Measurements from ENCODE around the gene ZNF568.

Gene ZNF568

GRCh38 chr19:36915992-36916830 lies at the start of gene ZNF568, which contains the start of gene ZNF829:
ZNF568 (plus strand) TSS chr19:36916332; CDS start chr19:36922771, 6,439 bp downstream.
ZNF829 (minus strand) TSS chr19:36916291; CDS start chr19:36915167, 1,124 bp downstream.
- DNase-seq, result peak; percentile 94

- no peak for DNase-seq
These were observed 38.9 kb upstream of the ZNF568 start for GRCh38 chr19:36876993-36877938.

DNA sequence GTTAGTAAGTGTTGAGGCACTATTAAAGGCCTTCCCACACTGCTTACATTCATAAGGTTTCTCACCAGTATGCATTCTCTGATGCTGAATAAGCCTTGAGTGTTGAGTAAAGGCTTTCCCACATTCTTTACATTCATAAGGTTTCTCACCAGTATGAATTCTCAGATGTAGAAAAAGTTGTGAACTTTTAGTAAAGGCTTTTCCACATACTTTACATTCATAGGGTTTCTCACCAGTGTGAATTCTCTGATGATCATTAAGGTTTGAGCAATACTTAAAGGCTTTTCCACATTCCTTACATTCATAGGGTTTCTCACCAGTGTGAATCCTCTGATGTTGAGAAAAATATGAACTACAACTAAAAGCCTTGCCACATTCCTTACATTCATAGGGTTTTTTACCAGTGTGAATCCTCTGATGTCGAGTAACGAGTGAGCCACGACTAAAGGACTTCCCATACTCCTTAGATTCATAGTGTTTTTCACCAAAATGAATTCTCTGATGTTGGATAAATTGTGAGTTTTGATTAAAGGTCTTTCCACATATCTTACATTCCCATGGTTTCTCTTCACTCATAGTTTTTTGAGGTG lies 24.3 kb upstream of the ZNF568 start:
- no peak for DNase-seq

DNA sequence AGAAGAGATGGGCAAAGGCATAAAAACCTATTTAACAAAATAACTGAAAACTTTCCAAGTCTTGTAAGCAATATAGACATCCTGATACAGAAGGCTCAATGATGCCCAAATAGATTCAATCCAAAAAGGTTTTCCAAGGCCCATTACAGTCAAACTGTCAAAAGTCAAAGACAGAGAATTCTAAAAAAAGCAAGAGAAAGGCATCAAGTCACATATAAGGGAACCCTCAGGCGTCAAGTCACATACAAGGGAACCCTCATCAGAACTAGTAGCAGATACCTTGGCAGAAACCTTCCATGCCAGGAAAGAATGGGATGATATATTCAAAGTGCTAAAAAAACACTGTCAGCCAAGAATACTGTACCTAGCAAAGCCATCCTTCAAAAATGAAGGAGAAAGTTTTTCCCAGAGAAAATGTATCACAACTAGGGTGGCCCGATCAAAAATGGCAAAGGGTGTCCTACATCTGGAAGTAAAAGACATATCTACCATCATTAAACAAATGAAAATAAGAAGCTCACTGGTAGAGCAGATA lies 21.2 kb upstream of the ZNF568 start:
- no peak for DNase-seq

- DNase-seq, result no peak
These were observed 17.7 kb upstream of the ZNF568 start for GRCh38 chr19:36898422-36898821.

DNA sequence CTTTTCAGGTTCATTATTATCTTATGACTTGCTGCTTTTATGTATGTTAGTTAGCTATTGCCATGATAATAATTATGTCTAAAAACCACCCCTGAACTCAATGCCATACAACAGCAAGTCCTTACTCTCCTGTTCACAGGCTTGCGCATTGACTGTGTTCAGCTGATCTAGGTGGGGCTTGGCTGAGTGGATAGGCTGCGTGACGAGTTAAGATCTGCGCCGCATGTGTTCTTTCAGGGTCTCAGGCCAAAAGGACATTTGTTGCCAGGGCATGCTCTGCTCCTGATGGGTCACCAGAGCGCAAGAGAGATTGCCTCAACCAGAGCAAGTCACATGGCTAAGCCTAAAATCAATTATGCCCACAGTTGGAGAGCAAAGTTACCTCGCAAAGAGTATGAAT lies 859 bp downstream of the ZNF568 start:
- DNase-seq, result no peak

DNA sequence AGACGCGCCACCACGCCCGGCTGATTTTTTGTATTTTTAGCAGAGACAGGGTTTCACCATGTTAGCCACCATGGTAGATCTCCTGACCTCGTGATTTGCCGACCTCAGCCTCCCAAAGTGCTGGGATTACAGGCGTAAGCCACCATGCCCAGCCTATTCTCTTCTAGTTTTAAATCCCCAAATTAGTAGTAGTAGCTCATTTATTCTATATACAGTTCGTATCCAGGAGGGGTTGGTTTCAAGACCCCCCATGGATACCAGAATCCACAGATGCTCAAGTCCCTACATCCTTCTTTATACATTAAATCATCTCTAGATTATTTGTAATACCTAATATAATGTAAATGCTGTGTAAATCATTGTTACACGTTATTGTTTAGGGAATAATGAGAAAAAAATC lies 2.0 kb downstream of the ZNF568 start:
- DNase-seq, result no peak

DNA sequence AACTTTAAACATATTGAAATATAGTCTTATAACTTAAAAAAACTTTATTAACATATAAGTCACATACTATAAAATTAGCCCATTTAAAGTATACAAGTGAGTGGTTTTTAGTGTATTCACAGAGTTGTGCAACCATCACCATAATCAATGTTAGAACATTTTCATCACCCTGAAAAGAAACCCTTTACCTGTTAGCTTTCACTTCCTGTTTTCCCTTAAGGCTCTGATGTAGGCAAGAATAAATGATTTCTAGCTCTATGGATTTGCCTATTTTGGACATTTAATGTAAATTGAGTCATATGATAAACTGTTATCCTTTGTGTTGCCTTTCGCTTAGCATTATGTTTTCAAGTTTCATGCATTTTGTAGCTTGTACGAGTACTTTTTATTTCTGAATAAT lies 15.6 kb downstream of the ZNF568 start:
- DNase-seq, result no peak

DNA sequence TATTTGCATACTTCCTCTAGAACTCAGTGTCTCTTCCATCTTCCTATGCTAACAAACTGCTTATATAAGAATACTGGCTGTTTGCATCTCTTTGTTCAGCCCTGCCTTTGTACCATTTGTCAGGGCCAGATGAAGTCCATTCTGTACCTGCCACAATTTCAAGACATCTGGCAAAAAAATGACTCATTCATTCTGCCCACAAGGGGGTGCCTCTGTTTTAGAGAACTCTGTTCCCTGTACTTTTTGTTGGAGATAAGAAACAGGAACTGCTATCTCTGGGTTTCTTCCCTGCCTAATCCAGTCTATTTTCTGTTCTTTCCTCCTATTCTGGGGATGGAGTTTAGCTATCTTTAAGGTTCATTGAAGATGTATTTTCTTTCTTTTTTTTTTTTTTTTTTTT lies 23.0 kb downstream of the ZNF568 start:
- DNase-seq, result no peak

DNA sequence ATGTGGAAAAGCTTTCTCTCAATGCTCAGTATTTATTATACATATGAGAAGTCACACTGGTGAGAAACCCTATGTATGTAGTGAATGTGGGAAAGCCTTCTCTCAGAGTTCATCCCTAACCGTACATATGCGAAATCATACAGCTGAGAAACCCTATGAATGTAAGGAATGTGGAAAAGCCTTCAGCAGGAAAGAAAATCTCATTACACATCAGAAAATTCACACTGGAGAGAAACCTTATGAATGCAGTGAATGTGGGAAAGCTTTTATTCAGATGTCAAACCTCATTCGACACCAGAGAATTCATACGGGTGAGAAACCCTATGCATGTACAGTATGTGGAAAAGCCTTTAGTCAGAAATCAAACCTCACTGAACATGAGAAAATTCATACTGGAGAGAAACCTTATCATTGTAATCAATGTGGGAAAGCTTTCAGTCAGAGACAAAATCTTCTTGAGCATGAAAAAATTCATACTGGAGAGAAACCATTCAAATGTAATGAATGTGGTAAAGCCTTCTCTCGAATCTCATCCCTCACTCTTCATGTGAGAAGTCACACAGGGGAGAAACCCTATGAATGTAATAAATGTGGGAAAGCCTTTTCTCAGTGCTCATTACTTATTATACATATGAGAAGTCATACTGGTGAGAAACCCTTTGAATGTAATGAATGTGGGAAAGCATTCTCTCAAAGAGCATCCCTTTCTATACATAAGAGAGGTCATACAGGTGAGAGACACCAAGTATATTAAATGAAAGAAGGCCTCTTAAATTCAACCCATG lies 34.4 kb downstream of the ZNF568 start:
- no peak for DNase-seq

DNA sequence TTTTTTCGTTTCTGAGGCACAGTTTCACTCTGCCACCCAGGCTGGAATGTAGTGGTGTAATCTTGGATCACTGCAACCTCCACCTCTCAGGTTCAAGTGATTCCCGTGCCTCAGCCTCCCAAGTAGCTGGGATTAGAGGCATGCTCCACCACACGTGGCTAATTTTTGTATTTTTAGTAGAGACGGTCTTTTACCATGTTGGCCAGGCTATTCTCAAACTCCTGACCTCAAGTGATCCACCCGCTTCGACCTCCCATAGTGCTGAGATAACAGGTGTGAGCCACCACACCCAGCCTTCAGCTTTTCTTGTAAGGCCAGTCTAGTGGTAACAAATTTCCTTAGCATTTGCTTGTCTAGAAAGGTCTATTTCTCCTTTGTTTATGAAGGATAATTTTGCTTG lies 46.2 kb downstream of the ZNF568 start:
- DNase-seq, result no peak

GRCh38 chr19:36963280-36963679 lies 47.1 kb downstream of the ZNF568 start:
- no peak for DNase-seq

- no peak for DNase-seq
These were observed 56.4 kb downstream of the ZNF568 start for GRCh38 chr19:36972571-36972970.

- peak; percentile 74 for DNase-seq
These were observed 57.1 kb downstream of the ZNF568 start for GRCh38 chr19:36973021-36973843.

DNA sequence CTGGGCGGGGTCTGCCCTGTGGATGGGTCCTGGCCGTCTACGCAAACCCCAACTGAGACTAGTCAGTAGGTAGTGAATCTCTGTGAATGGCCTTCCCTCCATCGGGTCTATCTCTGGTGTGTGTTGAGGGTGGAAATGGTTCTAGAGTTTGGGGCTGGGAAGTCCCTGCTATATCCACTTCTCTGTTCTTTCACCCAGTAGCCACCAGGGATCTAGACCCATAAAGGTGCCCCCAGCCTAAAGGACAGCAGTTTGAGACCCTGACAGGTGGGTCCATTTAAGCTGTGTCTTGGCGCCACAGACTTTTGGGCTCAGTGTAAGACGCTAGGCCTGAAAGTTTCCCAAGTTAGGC lies 57.7 kb downstream of the ZNF568 start:
- no peak for DNase-seq

- DNase-seq, result no peak
These were observed 70.0 kb downstream of the ZNF568 start for GRCh38 chr19:36986131-36986530.

DNA sequence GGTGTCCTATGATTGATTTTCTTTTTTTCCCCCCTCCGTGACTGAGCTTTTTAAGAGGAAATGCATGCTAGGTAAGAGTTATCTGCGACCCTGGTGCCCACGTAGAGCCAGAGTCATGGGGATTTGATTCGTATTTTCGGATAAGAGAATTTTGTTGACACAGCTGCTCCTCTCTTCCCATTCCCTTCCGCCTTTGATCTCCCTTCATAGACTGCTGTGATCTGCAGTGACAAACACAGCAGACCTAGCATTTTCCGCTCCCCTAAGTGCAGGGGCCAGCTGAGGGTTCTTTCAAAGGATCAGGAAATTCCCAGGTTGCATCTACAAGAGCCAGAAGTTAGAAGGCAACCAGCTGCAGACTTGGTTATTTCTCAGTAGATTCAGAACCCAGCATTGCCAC lies 70.5 kb downstream of the ZNF568 start:
- no peak for DNase-seq

DNA sequence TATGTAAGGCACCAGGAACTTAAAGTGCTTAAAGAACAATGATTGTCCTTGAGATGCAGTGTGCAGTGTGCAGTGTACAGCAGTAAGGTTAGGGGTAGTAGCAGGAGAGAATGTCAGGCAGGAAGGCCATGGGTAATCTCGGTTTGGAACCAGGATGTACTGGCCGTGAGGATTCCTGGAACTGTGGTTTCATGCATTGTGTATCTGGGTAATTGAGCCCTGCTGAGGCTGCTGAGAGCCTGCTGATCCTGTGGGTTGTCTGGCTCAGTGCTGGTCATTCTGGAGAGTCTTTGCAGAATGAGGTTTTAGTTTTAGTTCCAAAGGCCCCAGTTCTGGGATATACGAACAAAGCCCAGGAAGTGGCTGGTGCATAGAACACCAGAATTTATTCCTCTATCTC lies 71.0 kb downstream of the ZNF568 start:
- DNase-seq, result no peak

- DNase-seq, result no peak
These were observed 81.2 kb downstream of the ZNF568 start for GRCh38 chr19:36997152-36997842.

DNA sequence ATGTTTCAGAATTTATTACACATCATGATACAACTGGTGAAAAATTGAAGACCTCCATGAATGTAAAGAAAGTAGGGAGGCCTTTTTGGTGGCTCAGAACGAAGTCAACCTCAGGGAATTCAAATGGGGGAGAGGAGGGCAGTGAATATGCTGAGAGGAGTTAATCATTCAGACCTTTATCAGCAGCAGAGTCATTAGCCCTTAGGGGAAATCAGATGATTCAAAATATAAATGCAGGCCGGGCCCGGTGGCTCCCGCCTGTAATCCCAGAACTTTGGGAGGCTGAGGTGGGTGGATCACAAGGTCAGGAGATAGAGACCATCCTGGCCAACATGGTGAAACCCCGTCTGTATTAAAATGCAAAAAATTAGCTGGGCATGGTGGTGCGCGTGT lies 81.7 kb downstream of the ZNF568 start:
- DNase-seq, result no peak

GRCh38 chr19:36999313-36999712 lies 83.2 kb downstream of the ZNF568 start:
- DNase-seq, result no peak
